ENCODE measurements around the gene KRT74. TPM values are rescaled to one million over a fixed set of nuclear protein-coding genes. Genes with fewer than 3 reads are reported as not detected.

The KRT74 gene
- total RNA-seq, 1 donor from 2014 or later = not detected

GRCh38 chr12:52551216-52551865 lies 22.3 kb downstream of the KRT74 start:
- Mint-ChIP-seq H3K9me3 (ENCODE audit: low read depth) (no peaks in the 10 kb centered on the region), H3K4me1 (ENCODE audit: low read depth) (no peaks in the 10 kb centered on the region), H3K36me3 (ENCODE audit: insufficient read depth) (no peaks in the 10 kb centered on the region), H3K4me3 (ENCODE audit: low read depth) (no peak overlapping the region), H3K27me3 (peaks cover 61% of the 10 kb centered on the region), H3K27ac (no peak overlapping the region)
- DNase-seq (ENCODE audit: low spot score, unreplicated experiment) = no peak
- TF ChIP-seq CTCF (IDR thresholded peaks at IDR 0.05; ENCODE audit: unreplicated experiment) = no peak

- no peak overlapping the region for H3K27ac Mint-ChIP-seq
- no peak for TF ChIP-seq CTCF (IDR thresholded peaks at IDR 0.05; ENCODE audit: unreplicated experiment)
- no peaks in the 10 kb centered on the region for H3K9me3 Mint-ChIP-seq (ENCODE audit: low read depth)
- no peaks in the 10 kb centered on the region for H3K36me3 Mint-ChIP-seq (ENCODE audit: insufficient read depth)
- no peaks in the 10 kb centered on the region for H3K4me1 Mint-ChIP-seq (ENCODE audit: low read depth)
- no peak overlapping the region for H3K4me3 Mint-ChIP-seq (ENCODE audit: low read depth)
- DNase-seq (ENCODE audit: low spot score, unreplicated experiment) = no peak
- peaks cover 37% of the 10 kb centered on the region for H3K27me3 Mint-ChIP-seq
These were observed 27.5 kb downstream of the KRT74 start for GRCh38 chr12:52546126-52546525.

- TF ChIP-seq CTCF (IDR thresholded peaks at IDR 0.05; ENCODE audit: unreplicated experiment) = no peak
- Mint-ChIP-seq H3K27me3 (peaks cover 29% of the 10 kb centered on the region), H3K27ac (no peak overlapping the region), H3K4me3 (ENCODE audit: low read depth) (no peak overlapping the region), H3K4me1 (ENCODE audit: low read depth) (no peaks in the 10 kb centered on the region), H3K9me3 (ENCODE audit: low read depth) (no peaks in the 10 kb centered on the region), H3K36me3 (ENCODE audit: insufficient read depth) (no peaks in the 10 kb centered on the region)
- no peak for DNase-seq (ENCODE audit: low spot score, unreplicated experiment)
These were observed 29.4 kb downstream of the KRT74 start for GRCh38 chr12:52543985-52544883.

- Mint-ChIP-seq H3K27me3 (peaks cover 23% of the 10 kb centered on the region), H3K27ac (no peak overlapping the region), H3K9me3 (ENCODE audit: low read depth) (no peaks in the 10 kb centered on the region), H3K4me1 (ENCODE audit: low read depth) (no peaks in the 10 kb centered on the region), H3K4me3 (ENCODE audit: low read depth) (no peak overlapping the region), H3K36me3 (ENCODE audit: insufficient read depth) (no peaks in the 10 kb centered on the region)
- TF ChIP-seq CTCF (IDR thresholded peaks at IDR 0.05; ENCODE audit: unreplicated experiment) = no peak
- no peak for DNase-seq (ENCODE audit: low spot score, unreplicated experiment)
These were observed 30.8 kb downstream of the KRT74 start for GRCh38 chr12:52542785-52543318.

- DNase-seq (ENCODE audit: low spot score, unreplicated experiment) = no peak
- peaks cover 25% of the 10 kb centered on the region for H3K27me3 Mint-ChIP-seq
- H3K4me3 Mint-ChIP-seq (ENCODE audit: low read depth) = no peak overlapping the region
- H3K27ac Mint-ChIP-seq = no peak overlapping the region
- no peaks in the 10 kb centered on the region for H3K9me3 Mint-ChIP-seq (ENCODE audit: low read depth)
- no peaks in the 10 kb centered on the region for H3K4me1 Mint-ChIP-seq (ENCODE audit: low read depth)
- TF ChIP-seq CTCF (IDR thresholded peaks at IDR 0.05; ENCODE audit: unreplicated experiment) = no peak
- H3K36me3 Mint-ChIP-seq (ENCODE audit: insufficient read depth) = no peaks in the 10 kb centered on the region
These were observed 31.5 kb downstream of the KRT74 start for GRCh38 chr12:52542157-52542556.

All from progenitor cell of endocrine pancreas (in vitro differentiated cells).